ENCODE results near the gene NFIA.

- TF ChIP-seq EZH2 (optimal IDR thresholded peaks at IDR 0.05; ENCODE audit: low read depth, low read length) (no peak), CTCF (IDR thresholded peaks at IDR 0.05; ENCODE audit: low read length) (no peak)
These were observed 34.9 kb downstream of the NFIA start for GRCh38 chr1:61117283-61117682.
